DOHH2 (cell line): ENCODE measurements around the gene OR2F1.

Experiments used
- H3F3A ChIP-seq: fragments of 200-600 bp; sonication (generic), shearing (Covaris generic); 2 replicates; pipeline ENCODE4 v1.6.0; 2016; ENCODE audit warnings: antibody characterized with exemption, mild to moderate bottlenecking; ENCODE audit not compliant: control insufficient read depth, insufficient read depth
- H3K27ac ChIP-seq: fragments of 200-600 bp; sonication (generic); 2 replicates; pipeline ENCODE4 v1.5.1; 2014; ENCODE audit warnings: low read depth, mild to moderate bottlenecking, low read length, moderate library complexity
- H3K27me3 ChIP-seq: fragments of 200-600 bp; sonication (generic); 2 replicates; pipeline ENCODE4 v1.6.1; 2014; ENCODE audit warnings: mild to moderate bottlenecking, low read length, mixed read lengths; ENCODE audit not compliant: control insufficient read depth
- H3K36me3 ChIP-seq: fragments of 200-600 bp; sonication (generic); 2 replicates; pipeline ENCODE4 v1.6.1; 2014; ENCODE audit warnings: mild to moderate bottlenecking, low read length, moderate library complexity, mixed read lengths; ENCODE audit not compliant: control insufficient read depth
- H3K4me1 ChIP-seq: fragments of 200-600 bp; sonication (generic); 2 replicates; pipeline ENCODE4 v1.6.1; 2014; ENCODE audit warnings: mild to moderate bottlenecking, low read length, mixed read lengths; ENCODE audit not compliant: control insufficient read depth
- H3K4me2 ChIP-seq: fragments of 200-600 bp; sonication (generic); 2 replicates; pipeline ENCODE4 v1.6.0; 2014; ENCODE audit warnings: mild to moderate bottlenecking, low read length, moderate library complexity
- H3K4me3 ChIP-seq: fragments of 200-600 bp; sonication (generic); 2 replicates; pipeline ENCODE4 v1.5.1; 2014; ENCODE audit warnings: mild to moderate bottlenecking, low read length, mixed read lengths
- H3K79me2 ChIP-seq: fragments of 200-600 bp; sonication (generic); 2 replicates; pipeline ENCODE4 v1.6.1; 2014; ENCODE audit warnings: mild to moderate bottlenecking, low read length, mixed read lengths; ENCODE audit not compliant: control insufficient read depth
- H3K9me2 ChIP-seq: fragments of 200-600 bp; sonication (generic); replicated peaks from 2 replicates; pipeline ENCODE4 v1.6.1; 2014; ENCODE audit warnings: mild to moderate bottlenecking, low read length, mixed read lengths; ENCODE audit not compliant: control insufficient read depth
- H3K9me3 ChIP-seq: fragments of 200-600 bp; sonication (generic); 2 replicates; pipeline ENCODE4 v1.6.1; 2014; ENCODE audit warnings: antibody characterized with exemption, low read length, mixed read lengths; ENCODE audit not compliant: control insufficient read depth, insufficient read depth
- H4K20me1 ChIP-seq: fragments of 200-600 bp; sonication (generic); 2 replicates; pipeline ENCODE4 v1.6.0; 2014; ENCODE audit warnings: low read depth, mild to moderate bottlenecking, antibody characterized with exemption, low read length, moderate library complexity; ENCODE audit not compliant: control insufficient read depth, insufficient read depth
- CTCF ChIP-seq: fragments of 200-600 bp; sonication (generic); IDR thresholded peaks from one replicate; pipeline ENCODE4 v1.5.1; 2014; ENCODE audit warnings: antibody characterized with exemption, mild to moderate bottlenecking, low read depth, low read length; ENCODE audit not compliant: poor library complexity, severe bottlenecking
- EZH2phosphoT487 ChIP-seq: fragments of 200-600 bp; sonication (generic); IDR thresholded peaks from 2 replicates; pipeline ENCODE4 v1.6.1; 2017; ENCODE audit warnings: borderline replicate concordance, mild to moderate bottlenecking, antibody characterized with exemption, low read length, moderate library complexity, mixed read lengths

OR2F1 gene

GRCh38 chr7:143987513-143987912, 32.9 kb downstream of the OR2F1 start:
- no peak for TF ChIP-seq EZH2phosphoT487
- no peak for TF ChIP-seq CTCF

GRCh38 chr7:143988976-143989745, 34.5 kb downstream of the OR2F1 start:
- Histone ChIP-seq H3K27ac (no peak overlapping the region), H3K9me2 (no peaks in the 10 kb centered on the region), H3K27me3 (no peaks in the 10 kb centered on the region), H3F3A (no peaks in the 10 kb centered on the region), H3K36me3 (no peaks in the 10 kb centered on the region), H4K20me1 (no peaks in the 10 kb centered on the region), H3K4me2 (no peak overlapping the region), H3K9me3 (no peaks in the 10 kb centered on the region), H3K4me1 (no peaks in the 10 kb centered on the region), H3K4me3 (no peak overlapping the region), H3K79me2 (no peaks in the 10 kb centered on the region)
- TF ChIP-seq CTCF: no peak
- no peak for TF ChIP-seq EZH2phosphoT487

More at GRCh38 chr7:143987513-143987912, 32.9 kb downstream of the OR2F1 start:
- Histone ChIP-seq H4K20me1 (no peaks in the 10 kb centered on the region), H3K79me2 (no peaks in the 10 kb centered on the region), H3K9me3 (no peaks in the 10 kb centered on the region), H3K27ac (no peak overlapping the region), H3K4me2 (no peak overlapping the region), H3K36me3 (no peaks in the 10 kb centered on the region), H3F3A (no peaks in the 10 kb centered on the region), H3K27me3 (no peaks in the 10 kb centered on the region), H3K4me1 (no peaks in the 10 kb centered on the region), H3K4me3 (no peak overlapping the region), H3K9me2 (no peaks in the 10 kb centered on the region)

- Histone ChIP-seq H3K9me2 (no peaks in the 10 kb centered on the region), H3K27ac (no peak overlapping the region), H3K36me3 (no peaks in the 10 kb centered on the region), H3F3A (no peaks in the 10 kb centered on the region), H3K4me2 (no peak overlapping the region), H3K4me3 (no peak overlapping the region), H3K9me3 (no peaks in the 10 kb centered on the region), H3K27me3 (no peaks in the 10 kb centered on the region), H4K20me1 (no peaks in the 10 kb centered on the region), H3K4me1 (no peaks in the 10 kb centered on the region), H3K79me2 (no peaks in the 10 kb centered on the region)
- TF ChIP-seq CTCF (no peak), EZH2phosphoT487 (no peak)
Measured at GRCh38 chr7:143992670-143993069, 38.0 kb downstream of the OR2F1 start.
